Stimulated activated CD4-positive, alpha-beta T cell treated with anti-CD3 and anti-CD28 coated beads, Interleukin-15, amount 100 ng/mL, for 48 hours (primary cell): ENCODE data around the gene SETD3.

Source experiments
- DNase-seq, 2 donors: peaks; one replicate each; pipeline ENCODE4 v3.0.0-alpha.2; 2020; ENCODE audit warnings: low read depth in 2 of 2

SETD3 gene

GRCh38 chr14:99479906-99480869 is at the start of gene SETD3:
SETD3 (minus strand) TSS chr14:99480859; CDS start chr14:99465805, 15,054 bp downstream.
- DNase-seq: peak; percentile 5 to 14

- no peak for DNase-seq
These were observed 49.2 kb upstream of the SETD3 start for GRCh38 chr14:99529899-99530298.

DNA sequence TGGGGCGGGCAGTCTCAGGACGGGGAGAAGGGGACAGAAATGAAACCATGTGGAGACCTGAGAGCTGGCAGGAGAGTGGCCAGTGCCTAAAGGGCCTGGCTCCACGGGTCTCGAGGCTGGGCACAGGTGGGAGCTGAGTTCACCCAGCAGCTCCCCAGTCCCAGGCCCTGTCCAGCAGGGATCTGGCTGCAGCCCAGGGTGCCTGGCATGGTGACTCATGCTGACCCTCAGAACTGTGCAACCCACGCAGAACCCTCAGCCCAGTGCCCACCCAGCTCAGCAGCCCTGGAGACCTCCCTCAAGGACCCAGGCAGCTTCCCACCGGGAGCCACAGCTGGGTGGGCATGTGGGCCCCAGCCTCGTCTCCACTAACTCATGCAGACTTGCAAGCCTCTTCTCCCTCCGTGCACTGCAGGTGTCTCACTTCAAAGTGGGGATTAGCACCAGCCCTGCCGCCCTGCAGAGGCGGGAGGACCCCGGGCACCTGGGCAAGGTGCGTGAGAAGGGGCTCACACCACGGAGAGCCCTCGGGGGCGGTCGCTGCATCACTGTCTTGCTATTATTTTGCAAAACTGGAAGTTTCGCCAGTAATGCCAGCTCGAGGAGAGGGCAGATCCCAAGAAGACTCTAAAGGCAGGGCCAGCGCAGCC is 46.9 kb upstream of the SETD3 start:
- no peak for DNase-seq

DNA sequence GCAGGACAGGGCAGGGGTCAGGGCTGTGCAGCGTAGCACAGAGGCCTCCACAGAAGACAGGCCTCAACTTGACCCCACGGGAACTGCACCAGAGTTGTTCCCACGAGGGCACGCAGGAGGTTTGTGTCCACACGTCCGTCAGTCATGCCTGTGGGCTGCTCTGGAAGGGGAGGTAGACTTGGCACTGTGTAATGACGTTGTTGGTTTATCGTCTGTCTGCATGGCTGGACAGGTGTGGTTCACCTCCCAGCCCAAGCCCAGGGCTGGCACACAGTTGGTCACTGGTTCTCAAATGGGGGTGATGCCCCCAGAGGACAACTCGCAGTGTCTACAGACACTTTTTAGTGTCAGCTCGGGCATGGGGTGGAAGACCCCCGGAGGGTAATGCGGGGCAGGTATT is 46.4 kb upstream of the SETD3 start:
- no peak for DNase-seq

DNA sequence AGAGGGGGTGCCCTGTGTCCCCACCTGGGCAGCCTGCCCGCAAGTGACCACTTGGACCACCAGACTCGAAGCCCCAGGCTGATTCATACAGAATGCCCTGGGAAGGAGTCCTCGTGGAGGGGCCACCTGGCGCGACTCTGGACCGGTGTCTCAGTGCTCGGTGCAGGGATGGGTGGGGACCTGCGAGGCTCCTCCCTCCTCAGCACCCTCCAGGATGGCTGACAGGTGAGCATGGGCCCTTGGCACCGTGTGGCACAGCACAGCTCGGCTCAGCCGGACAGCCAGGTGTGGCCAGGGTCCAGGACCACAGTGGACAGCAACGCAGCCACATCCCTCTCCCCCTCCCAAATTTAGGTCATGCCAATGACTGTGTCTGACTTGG is 45.0 kb upstream of the SETD3 start:
- DNase-seq: no peak

- no peak for DNase-seq
These were observed 44.4 kb upstream of the SETD3 start for GRCh38 chr14:99524804-99525698.

DNA sequence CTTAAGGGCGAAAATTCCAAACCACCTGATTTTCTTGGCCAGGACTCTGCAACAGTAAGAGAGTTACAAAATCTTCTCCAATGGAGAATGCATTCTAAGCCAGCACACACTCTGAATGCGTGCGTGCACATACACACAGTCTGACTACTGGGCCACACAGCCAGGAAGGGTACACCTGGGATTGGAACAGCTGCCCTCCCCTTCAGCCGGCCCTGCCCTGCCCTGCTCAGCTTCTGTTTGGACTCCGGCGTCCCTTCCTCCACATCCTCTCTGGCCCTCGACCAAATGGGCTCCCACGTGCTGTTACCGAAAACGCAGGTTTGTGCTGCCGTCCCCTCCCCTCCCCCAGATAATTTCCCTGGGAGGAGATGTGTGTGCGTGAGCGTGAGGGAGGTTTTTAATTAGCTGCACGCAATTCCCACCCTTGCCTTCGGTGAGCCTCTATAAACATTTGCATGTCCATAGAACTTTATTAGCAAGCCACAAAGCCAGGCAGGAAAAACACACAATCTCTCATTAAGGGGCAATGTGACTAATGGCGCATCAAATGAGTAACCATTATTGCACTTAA is 43.5 kb upstream of the SETD3 start:
- DNase-seq: no peak

DNA sequence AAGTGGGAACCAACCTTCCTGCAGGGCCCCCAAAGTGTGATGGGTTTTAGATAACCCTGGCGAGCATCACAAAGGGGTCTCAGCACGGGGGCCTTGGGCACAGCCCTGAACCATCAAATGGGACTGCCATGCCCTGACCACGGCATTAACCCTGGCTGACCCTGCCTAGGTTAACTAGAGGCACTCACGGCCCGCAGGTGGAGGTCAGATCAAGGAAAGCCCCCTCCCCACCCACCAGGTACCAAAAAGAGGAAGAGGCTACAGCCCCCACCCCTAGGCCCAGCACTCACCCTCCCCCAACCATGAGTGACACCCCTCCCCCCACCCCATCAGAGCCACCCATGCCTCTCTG is 43.0 kb upstream of the SETD3 start:
- DNase-seq: no peak

GRCh38 chr14:99522934-99523703 is 42.5 kb upstream of the SETD3 start:
- DNase-seq: no peak

DNA sequence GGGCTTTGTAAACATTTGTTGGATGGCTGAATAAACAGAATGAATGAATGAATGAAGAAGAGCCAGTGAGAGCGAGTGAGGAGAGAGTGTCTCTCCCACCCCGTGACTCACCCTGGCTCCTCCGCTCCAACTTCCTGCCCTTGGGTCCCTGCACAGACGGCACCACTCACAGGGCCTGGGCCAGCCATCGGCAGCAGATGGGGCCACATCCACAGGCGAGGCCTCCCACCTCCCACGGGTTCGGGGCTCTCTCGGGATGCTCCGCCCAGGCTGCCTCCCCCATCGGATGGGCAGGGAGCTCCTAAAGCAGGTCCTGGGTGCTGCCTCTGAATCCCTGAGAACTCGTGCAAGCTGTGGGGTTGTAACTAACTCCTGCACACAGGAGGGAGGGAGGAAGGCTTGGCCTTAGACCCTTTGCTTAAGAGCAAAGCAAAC is 41.8 kb upstream of the SETD3 start:
- no peak for DNase-seq

DNA sequence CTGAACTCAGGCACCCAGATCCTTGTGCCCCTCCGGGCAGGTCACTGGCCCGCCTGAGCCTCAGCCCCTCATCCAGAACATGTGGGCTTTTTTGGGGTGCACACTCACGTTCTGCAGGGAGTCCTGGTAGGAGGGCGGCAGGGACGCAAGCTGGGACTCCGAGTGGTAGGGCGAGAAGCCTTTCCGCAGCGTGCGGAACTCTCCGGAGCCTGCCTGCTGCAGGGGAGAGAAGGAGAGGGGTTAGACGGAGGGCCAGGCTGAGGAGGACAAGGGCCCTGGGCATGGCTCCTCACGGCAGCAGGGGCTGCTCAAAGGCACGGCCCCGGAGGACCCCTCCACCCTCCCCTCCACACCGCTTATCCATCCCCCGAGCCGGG is 41.4 kb upstream of the SETD3 start:
- no peak for DNase-seq

DNA sequence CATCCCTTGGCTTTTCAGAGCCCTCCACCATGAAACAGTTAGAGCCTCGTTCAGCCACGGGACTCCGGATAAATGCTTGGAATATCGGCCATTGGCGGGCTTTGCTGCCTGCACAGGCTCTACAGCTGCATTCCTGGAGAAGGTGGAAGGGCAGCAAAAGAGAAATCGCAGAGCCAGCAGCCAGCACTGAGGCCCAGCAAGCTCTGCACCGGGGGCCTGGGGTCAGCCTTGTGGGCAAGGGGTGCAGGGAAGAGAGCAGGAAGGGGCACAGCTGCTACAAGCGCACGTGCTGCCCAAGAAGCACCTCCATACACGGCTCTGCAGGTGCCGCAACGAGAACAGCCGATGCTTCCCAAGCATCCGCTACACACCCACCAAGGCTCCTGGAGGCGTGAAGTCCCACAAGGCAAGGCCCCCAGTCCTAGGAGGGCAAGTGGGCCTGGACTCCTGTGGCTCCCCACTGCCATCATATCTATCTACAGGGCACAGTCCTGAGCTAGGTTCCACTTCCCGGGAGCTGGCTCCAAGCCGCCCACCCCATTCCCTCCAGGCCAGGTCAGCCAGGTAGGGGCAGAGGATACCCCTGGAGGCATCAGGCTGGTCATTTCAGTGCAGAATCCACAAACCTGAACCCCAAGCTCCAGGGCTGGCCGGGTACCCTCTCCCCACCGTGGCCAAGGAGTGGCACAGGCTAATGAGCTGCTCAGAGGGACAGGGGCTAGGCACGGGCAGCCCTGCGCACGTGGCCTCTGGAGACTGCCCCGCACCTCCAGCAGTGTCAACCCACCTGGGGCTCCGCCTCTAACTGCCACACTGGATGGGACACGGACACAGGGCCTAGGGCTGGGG is 40.7 kb upstream of the SETD3 start:
- no peak for DNase-seq

- DNase-seq: no peak
These were observed 40.0 kb upstream of the SETD3 start for GRCh38 chr14:99520571-99521081.

DNA sequence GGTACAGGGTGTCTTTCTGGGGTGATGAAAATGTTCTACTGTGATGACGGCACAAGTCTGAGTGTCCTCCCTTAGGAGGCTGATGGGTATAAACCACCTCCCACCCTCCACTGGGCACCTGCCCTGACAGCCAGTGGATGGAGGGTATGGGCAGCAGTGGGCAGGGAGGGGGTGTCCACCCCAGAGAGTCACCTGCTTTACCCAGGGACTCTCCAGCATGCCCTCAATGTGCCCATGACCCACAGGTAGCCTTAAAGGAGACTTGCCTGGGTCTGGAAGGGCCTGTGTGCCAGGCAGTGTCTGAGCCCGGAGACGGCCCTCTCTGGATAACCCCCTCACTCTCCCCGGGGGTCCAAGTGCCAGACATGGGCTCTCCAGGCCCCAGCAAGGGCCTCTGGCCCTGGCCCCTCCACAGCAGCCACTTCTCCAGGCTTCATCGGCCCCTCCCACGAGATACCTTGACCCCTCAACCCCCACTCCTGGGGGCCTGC is 39.3 kb upstream of the SETD3 start:
- DNase-seq: no peak

GRCh38 chr14:99519347-99519881 is 38.8 kb upstream of the SETD3 start:
- no peak for DNase-seq

DNA sequence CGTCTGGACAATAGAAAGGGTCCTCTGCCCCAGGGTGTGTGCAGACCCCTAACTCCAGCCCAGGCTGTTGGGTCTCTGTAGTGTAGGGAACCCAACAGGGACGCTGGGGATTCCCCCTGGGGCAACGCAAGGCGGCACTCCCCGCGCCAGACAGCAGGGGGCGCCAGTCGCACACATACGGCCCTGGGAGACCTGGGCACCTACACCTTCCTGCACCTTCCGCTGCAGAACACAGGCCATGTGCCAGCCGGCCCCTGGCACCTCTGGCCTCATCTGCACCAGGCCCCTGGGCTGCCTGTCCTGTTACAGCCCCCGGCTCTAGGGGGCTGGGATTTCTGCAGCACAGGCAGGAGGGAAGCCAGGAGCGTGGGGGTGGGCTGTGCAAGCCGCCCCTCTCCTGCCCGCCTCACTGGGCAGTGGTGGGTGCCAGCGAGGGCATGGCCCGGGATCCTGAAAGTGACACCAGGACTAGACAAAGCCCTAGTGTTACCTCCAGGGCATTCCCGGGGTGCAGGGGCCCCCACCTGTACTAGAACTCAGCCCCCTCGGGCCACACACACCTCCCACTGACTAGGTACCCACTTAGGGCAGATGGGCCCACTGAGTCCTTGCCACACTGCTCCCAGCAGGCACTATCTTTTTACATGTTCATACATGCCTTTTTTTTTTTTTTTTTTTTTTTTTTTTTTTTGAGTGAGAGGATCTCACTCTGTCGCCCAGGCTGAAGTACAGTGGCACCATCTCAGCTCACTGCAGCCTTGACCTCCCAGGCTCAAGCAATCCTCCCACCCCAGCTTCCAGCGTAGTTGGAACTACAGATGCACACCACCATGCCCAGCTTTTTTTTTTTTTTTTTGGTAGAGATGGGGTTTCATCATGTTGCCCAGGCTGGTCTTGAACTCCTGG is 38.0 kb upstream of the SETD3 start:
- DNase-seq: peak; percentile 63 to 65

- no peak for DNase-seq
These were observed 37.2 kb upstream of the SETD3 start for GRCh38 chr14:99517643-99518381.
